Activated CD4-positive, alpha-beta memory T cell treated with anti-CD3 and anti-CD28 coated beads, Interleukin-2, amount 10 ng/mL, durations not matched to agents 7 days and 5 days (primary cell): ENCODE measurements around the gene GPR25. TPM values are rescaled to one million over a fixed set of nuclear protein-coding genes. Genes with fewer than 3 reads are reported as not detected.

ENCODE experiments used
- CTCF ChIA-PET: fragments of 350-600 bp; sonication (Branson Sonifier 250); formaldehyde crosslinking; loops from one replicate; lab custom pipeline; 2021; ENCODE audit warnings: antibody characterized with exemption, inconsistent platforms; lab: Charles Lee
- POLR2A ChIA-PET: fragments of 350-600 bp; sonication (Branson Sonifier 250); formaldehyde crosslinking; loops from one replicate; lab custom pipeline; 2021; ENCODE audit warnings: antibody characterized with exemption; lab: Charles Lee
- DNase-seq: peaks from one replicate; pipeline ENCODE4 v3.0.0-alpha.2; 2020
- H3K27ac Mint-ChIP-seq: one replicate; pipeline ENCODE4 v1.8.0; 2021; ENCODE audit warnings: mild to moderate bottlenecking, mixed read lengths
- H3K27me3 Mint-ChIP-seq: one replicate; pipeline ENCODE4 v1.8.0; 2021; ENCODE audit warnings: mixed read lengths
- H3K36me3 Mint-ChIP-seq: one replicate; pipeline ENCODE4 v1.8.0; 2021; ENCODE audit warnings: low read depth, mixed read lengths
- H3K4me1 Mint-ChIP-seq: one replicate; pipeline ENCODE4 v1.8.0; 2021; ENCODE audit warnings: mixed read lengths
- H3K4me3 Mint-ChIP-seq: one replicate; pipeline ENCODE4 v1.8.0; 2021; ENCODE audit warnings: mild to moderate bottlenecking, mixed read lengths
- H3K9me3 Mint-ChIP-seq: one replicate; pipeline ENCODE4 v1.8.0; 2021; ENCODE audit warnings: mixed read lengths
- total RNA-seq, 2 experiments: library from RNA; stranded (reverse); gene quantifications; one replicate each; pipeline ENCODE4 v1.2.3, GENCODE V29; 2021

GPR25 gene
- total RNA-seq, 2 experiments from 2014 or later = 0.25 TPM; not detected in 1

- Mint-ChIP-seq H3K27me3 (peaks cover 57% of the 10 kb centered on the region), H3K9me3 (no peaks in the 10 kb centered on the region), H3K27ac (no peak overlapping the region), H3K36me3 (no peaks in the 10 kb centered on the region), H3K4me1 (peaks cover 2% of the 10 kb centered on the region), H3K4me3 (no peak overlapping the region)
- CTCF ChIA-PET = no interaction called here
- DNase-seq = no peak
- POLR2A ChIA-PET = no interaction called here
Measured at GRCh38 chr1:200899954-200900867, 27.4 kb downstream of the GPR25 start.

DNA sequence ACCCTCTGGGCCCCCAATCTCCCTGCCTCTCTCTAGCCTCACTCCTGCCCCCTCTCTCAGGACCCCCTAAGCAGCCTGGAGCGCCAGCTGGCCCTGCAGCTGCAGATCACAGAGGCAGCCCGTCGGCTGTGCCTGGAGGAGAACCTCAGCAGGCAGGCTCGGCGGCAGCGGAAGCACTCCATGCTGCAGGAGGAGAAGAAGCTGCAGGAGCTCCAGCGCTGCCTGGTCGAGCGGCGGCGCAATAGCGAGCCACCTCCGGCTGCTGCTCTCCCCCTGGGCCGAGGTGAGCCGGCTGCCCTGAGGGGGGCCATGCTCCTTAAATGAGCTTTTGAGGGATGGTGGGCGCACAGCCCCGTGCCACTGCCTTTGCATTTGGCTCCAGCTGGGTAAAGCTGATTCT is 28.1 kb downstream of the GPR25 start:
- POLR2A ChIA-PET = no interaction called here
- Mint-ChIP-seq H3K36me3 (no peaks in the 10 kb centered on the region), H3K4me1 (peaks cover 8% of the 10 kb centered on the region), H3K27me3 (peaks cover 57% of the 10 kb centered on the region), H3K27ac (no peak overlapping the region), H3K4me3 (no peak overlapping the region), H3K9me3 (no peaks in the 10 kb centered on the region)
- DNase-seq = no peak
- CTCF ChIA-PET = no interaction called here

DNA sequence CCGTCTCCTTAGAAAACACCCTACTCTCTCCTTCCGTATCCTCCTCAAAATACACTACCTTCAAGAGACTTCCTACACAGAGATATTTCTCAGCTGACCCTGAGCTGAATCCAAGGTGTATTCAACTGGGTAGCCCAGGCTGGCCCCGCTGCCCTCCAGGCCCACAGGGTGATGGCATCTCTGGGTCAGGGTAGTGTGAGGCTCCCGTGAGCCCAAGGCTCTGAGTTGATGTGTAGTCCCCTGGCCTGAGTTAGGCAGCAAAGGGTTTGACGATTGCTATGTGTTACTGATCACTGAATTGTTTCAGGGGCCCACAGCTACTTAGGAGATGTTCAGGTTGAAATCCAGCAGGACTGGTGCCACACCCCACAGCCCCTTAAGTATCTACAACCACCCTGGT is 28.6 kb downstream of the GPR25 start:
- H3K36me3 Mint-ChIP-seq = no peaks in the 10 kb centered on the region
- no peak overlapping the region for H3K27ac Mint-ChIP-seq
- H3K27me3 Mint-ChIP-seq = peaks cover 57% of the 10 kb centered on the region
- no peak for DNase-seq
- H3K4me1 Mint-ChIP-seq = peaks cover 9% of the 10 kb centered on the region
- ChIA-PET POLR2A (no interaction called here), CTCF (no interaction called here)
- H3K4me3 Mint-ChIP-seq = no peak overlapping the region
- H3K9me3 Mint-ChIP-seq = no peaks in the 10 kb centered on the region

DNA sequence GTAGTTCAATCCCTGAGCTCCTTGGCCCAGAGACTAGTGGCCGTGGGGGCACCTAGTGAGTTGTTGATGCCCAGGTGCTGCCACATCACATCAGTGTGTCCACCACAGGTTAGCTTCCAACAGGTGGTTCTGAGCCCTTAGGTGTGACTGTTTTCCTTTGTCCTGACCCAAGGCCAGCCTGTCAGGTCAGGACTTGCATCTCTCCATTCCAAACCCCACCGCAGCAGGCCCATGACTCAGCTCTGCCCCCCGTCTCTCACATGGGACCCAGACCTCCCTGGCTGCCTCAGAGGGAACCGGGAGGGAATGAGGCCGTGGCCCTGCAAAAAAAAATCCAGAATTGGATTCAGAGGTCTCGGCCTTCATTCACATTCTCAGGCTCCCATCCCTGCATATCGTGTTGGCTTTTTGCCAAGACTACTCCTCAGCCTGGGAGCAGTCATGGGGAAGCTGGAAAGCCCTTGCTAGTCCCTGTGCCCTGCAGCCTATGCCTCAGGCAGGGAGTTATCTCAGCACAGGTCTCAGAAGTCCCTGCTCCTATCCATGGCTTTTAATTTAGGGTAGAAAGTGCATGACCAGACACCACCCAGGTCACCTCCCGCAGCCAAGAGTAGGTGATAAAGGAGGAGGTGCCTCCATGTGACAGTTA is 29.1 kb downstream of the GPR25 start:
- Mint-ChIP-seq H3K9me3 (no peaks in the 10 kb centered on the region), H3K36me3 (no peaks in the 10 kb centered on the region), H3K27ac (no peak overlapping the region), H3K27me3 (peaks cover 59% of the 10 kb centered on the region), H3K4me1 (peaks cover 9% of the 10 kb centered on the region), H3K4me3 (no peak overlapping the region)
- POLR2A ChIA-PET = no interaction called here
- no peak for DNase-seq
- CTCF ChIA-PET = no interaction called here

- H3K4me3 Mint-ChIP-seq = no peak overlapping the region
- ChIA-PET POLR2A (interaction anchor here (3.6 kb wide), 1 partner anchor 15 kb away, joined by 28 read pairs; no protein-coding TSS in a partner anchor), CTCF (interaction anchor here (0.7 to 1.5 kb wide), 2 partner anchors 69 to 161 kb away, joined by 3 to 4 read pairs; no protein-coding TSS in a partner anchor)
- peaks cover 56% of the 10 kb centered on the region for H3K27me3 Mint-ChIP-seq
- no peaks in the 10 kb centered on the region for H3K9me3 Mint-ChIP-seq
- H3K27ac Mint-ChIP-seq = no peak overlapping the region
- no peak for DNase-seq
- no peaks in the 10 kb centered on the region for H3K36me3 Mint-ChIP-seq
- H3K4me1 Mint-ChIP-seq = peaks cover 9% of the 10 kb centered on the region
Measured at GRCh38 chr1:200903793-200904192, 31.0 kb downstream of the GPR25 start.

GRCh38 chr1:200904772-200905171 is 32.0 kb downstream of the GPR25 start:
- Mint-ChIP-seq H3K4me3 (no peak overlapping the region), H3K9me3 (no peaks in the 10 kb centered on the region), H3K27me3 (peaks cover 54% of the 10 kb centered on the region), H3K36me3 (no peaks in the 10 kb centered on the region), H3K4me1 (peaks cover 9% of the 10 kb centered on the region), H3K27ac (no peak overlapping the region)
- ChIA-PET CTCF (no interaction called here), POLR2A (interaction anchor here (1.9 to 3.6 kb wide), 2 partner anchors 16 to 27 kb away, joined by 10 to 28 read pairs; no protein-coding TSS in a partner anchor)
- no peak for DNase-seq

GRCh38 chr1:200905411-200906052 is 32.8 kb downstream of the GPR25 start:
- ChIA-PET POLR2A (interaction anchor here (0.6 to 3.6 kb wide), 5 partner anchors 9 to 39 kb away, joined by 3 to 28 read pairs (median 4); no protein-coding TSS in a partner anchor), CTCF (interaction anchor here (0.9 to 1.0 kb wide), 2 partner anchors 16 to 209 kb away, joined by 3 read pairs; no protein-coding TSS in a partner anchor)
- DNase-seq = peak; percentile 41
- Mint-ChIP-seq H3K9me3 (no peaks in the 10 kb centered on the region), H3K4me3 (no peak overlapping the region), H3K36me3 (no peaks in the 10 kb centered on the region), H3K27me3 (peaks cover 57% of the 10 kb centered on the region), H3K27ac (no peak overlapping the region), H3K4me1 (peaks cover 9% of the 10 kb centered on the region)

GRCh38 chr1:200906491-200906890 is 33.7 kb downstream of the GPR25 start:
- H3K27ac Mint-ChIP-seq = no peak overlapping the region
- CTCF ChIA-PET = no interaction called here
- peaks cover 9% of the 10 kb centered on the region for H3K4me1 Mint-ChIP-seq
- H3K36me3 Mint-ChIP-seq = no peaks in the 10 kb centered on the region
- peaks cover 54% of the 10 kb centered on the region for H3K27me3 Mint-ChIP-seq
- DNase-seq = no peak
- POLR2A ChIA-PET = interaction anchor here (3.6 kb wide), 1 partner anchor 17 kb away, joined by 28 read pairs; no protein-coding TSS in a partner anchor
- no peak overlapping the region for H3K4me3 Mint-ChIP-seq
- no peaks in the 10 kb centered on the region for H3K9me3 Mint-ChIP-seq

- POLR2A ChIA-PET = interaction anchor here (1.1 kb wide), 1 partner anchor 11 kb away, joined by 3 read pairs; no protein-coding TSS in a partner anchor
- CTCF ChIA-PET = no interaction called here
- no peak overlapping the region for H3K27ac Mint-ChIP-seq
- no peak for DNase-seq
- H3K27me3 Mint-ChIP-seq = peaks cover 48% of the 10 kb centered on the region
- no peak overlapping the region for H3K4me3 Mint-ChIP-seq
- H3K36me3 Mint-ChIP-seq = no peaks in the 10 kb centered on the region
- peaks cover 9% of the 10 kb centered on the region for H3K4me1 Mint-ChIP-seq
- H3K9me3 Mint-ChIP-seq = no peaks in the 10 kb centered on the region
Measured at GRCh38 chr1:200907611-200908097, 34.9 kb downstream of the GPR25 start.

DNA sequence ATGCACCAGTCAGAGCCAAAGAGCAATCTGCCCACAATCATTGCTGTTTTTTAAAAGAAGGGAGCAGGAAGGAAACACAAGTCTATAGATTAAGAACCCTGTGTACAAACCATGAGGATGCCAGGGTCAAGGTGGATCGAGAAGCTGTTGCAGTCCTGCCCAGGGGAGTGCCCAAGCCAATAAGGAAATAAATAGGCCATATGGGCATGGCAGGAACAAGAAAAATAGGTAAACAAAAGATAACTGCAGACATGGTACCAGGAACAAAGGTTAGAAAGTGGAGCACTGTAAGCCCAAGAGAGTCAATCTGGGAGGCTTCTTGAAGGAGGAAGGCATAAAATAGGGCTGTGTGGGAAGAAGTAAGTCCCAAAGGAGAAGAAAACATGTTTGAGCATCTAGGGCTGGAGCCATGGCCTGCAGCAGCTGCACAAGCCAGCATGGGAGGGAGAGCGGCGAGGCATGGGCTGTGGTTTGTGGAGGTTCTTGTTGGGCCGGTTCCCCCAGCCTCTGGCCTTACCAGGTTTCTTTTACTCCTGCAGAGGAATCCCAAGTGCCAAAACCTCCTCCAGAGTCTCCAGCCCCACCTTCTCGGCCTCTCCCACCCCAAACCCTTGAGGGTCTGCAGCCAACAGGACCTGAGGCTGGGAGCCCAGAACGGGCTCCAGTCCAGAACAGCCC is 35.5 kb downstream of the GPR25 start:
- Mint-ChIP-seq H3K27ac (no peak overlapping the region), H3K27me3 (peaks cover 46% of the 10 kb centered on the region), H3K4me1 (peaks cover 9% of the 10 kb centered on the region), H3K36me3 (no peaks in the 10 kb centered on the region), H3K4me3 (no peak overlapping the region), H3K9me3 (no peaks in the 10 kb centered on the region)
- ChIA-PET CTCF (no interaction called here), POLR2A (interaction anchor here (1.1 kb wide), 1 partner anchor 11 kb away, joined by 3 read pairs; no protein-coding TSS in a partner anchor)
- DNase-seq = no peak

DNA sequence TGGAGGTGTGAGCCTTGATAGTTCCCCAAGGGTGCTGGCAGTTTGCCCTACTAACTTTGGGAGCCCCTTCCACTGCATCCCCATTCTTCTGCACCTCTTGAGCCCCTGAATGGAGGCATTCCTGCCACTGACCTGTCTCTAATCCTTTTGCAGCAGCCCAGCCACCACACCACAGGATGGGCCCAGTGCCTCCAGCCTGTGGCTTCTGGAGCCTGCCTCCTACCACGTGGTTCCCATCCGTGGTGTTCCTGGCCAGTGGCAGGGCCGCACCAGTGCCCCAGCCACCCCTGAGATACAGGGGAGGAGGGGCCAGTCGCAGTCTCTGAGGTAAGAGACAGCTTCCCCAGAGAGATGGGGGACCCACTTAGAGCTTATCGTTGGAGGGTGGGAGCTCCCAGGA is 36.3 kb downstream of the GPR25 start:
- peaks cover 46% of the 10 kb centered on the region for H3K27me3 Mint-ChIP-seq
- POLR2A ChIA-PET = no interaction called here
- no peak overlapping the region for H3K27ac Mint-ChIP-seq
- peaks cover 9% of the 10 kb centered on the region for H3K4me1 Mint-ChIP-seq
- no peak for DNase-seq
- CTCF ChIA-PET = no interaction called here
- H3K9me3 Mint-ChIP-seq = no peaks in the 10 kb centered on the region
- no peak overlapping the region for H3K4me3 Mint-ChIP-seq
- H3K36me3 Mint-ChIP-seq = no peaks in the 10 kb centered on the region

DNA sequence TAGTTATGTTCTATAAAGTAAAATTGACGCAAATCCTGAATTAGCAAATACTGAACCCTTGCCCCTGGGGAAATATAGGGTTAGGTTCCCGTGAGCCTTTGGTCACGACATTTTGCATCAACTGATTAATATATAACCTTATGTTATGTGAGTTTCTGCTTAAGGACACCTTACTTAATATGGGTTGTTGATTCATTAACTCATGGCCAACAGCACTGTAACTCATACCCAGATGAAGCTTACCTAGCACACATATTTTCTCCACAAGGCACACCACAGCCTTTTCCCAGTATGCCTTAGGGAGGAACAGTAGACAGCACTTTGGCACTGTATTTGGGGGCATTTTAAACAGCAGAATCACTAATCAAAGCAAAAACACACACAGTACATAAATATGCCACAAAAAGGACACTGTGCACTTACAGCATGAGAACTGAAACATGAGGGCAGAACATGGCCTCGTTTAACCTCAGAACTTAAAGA is 37.0 kb downstream of the GPR25 start:
- peaks cover 9% of the 10 kb centered on the region for H3K4me1 Mint-ChIP-seq
- no peaks in the 10 kb centered on the region for H3K9me3 Mint-ChIP-seq
- no peak for DNase-seq
- H3K27ac Mint-ChIP-seq = no peak overlapping the region
- ChIA-PET POLR2A (no interaction called here), CTCF (no interaction called here)
- no peak overlapping the region for H3K4me3 Mint-ChIP-seq
- no peaks in the 10 kb centered on the region for H3K36me3 Mint-ChIP-seq
- H3K27me3 Mint-ChIP-seq = peaks cover 39% of the 10 kb centered on the region
